Stomach (tissue), 9 donors: ENCODE data around the gene ADAMTS13. TPM values are rescaled to one million over a fixed set of nuclear protein-coding genes. Genes with fewer than 3 reads are reported as not detected.

ENCODE experiments used
- DNase-seq, 2 donors: peaks; one replicate each; pipeline versions ENCODE4 v3.0.0 to v3.0.0-alpha.2; 2013 to 2019
- H3K27ac ChIP-seq, 5 donors: fragments of 200-600 bp in 4 of 5; sonication (generic) in 4 of 5; one replicate each; pipeline ENCODE4 v1.5.1; 2013 to 2019; ENCODE audit warnings: mild to moderate bottlenecking in 1 of 5, moderate library complexity in 1 of 5
- H3K27me3 ChIP-seq, 3 donors: fragments of 200-600 bp; sonication (generic); one replicate each; pipeline ENCODE4 v1.5.1; 2017 to 2019; ENCODE audit warnings: mixed run types in 1 of 3
- H3K36me3 ChIP-seq, 4 donors: fragments of 200-600 bp; sonication (generic); 1 replicate in 3 of 4; 2 replicates in 1 of 4; pipeline ENCODE4 v1.5.1; 2016 to 2019
- H3K4me1 ChIP-seq, 4 donors: fragments of 200-600 bp; sonication (generic); one replicate each; pipeline ENCODE4 v1.5.1; 2016 to 2019
- H3K4me3 ChIP-seq, 4 donors: fragments of 200-600 bp; sonication (generic) in 3 of 4; one replicate each; pipeline ENCODE4 v1.5.1; 2016 to 2019; ENCODE audit warnings: mild to moderate bottlenecking in 1 of 4
- H3K9me3 ChIP-seq, 4 donors: fragments of 200-600 bp; sonication (generic); one replicate each; pipeline ENCODE4 v1.5.1; 2016 to 2019
- CTCF ChIP-seq, 7 experiments: fragments of 450-650 bp in 4 of 7; fragments of 200-600 bp in 3 of 7; sonication (generic) in 3 of 7; IDR thresholded peaks; one replicate each; pipeline ENCODE4 v1.5.1; 2016 to 2019; ENCODE audit warnings: antibody characterized with exemption in 7 of 7, control low read depth in 2 of 7, mild to moderate bottlenecking in 1 of 7
- EP300 ChIP-seq: sonication (generic); formaldehyde crosslinking; IDR thresholded peaks from one replicate; pipeline ENCODE4 v1.6.1; 2017; ENCODE audit warnings: antibody characterized with exemption
- POLR2A ChIP-seq, 4 donors: fragments of 450-650 bp; IDR thresholded peaks; one replicate each; pipeline ENCODE4 v1.6.1; 2016; ENCODE audit warnings: antibody characterized with exemption in 4 of 4, control low read depth in 2 of 4, mild to moderate bottlenecking in 1 of 4, moderate library complexity in 1 of 4
- POLR2AphosphoS5 ChIP-seq, 3 donors: sonication (generic); formaldehyde crosslinking; IDR thresholded peaks; one replicate each; pipeline ENCODE4 v1.6.1; 2016; ENCODE audit warnings: antibody characterized with exemption in 3 of 3
- WGBS, 5 donors: extraction: QIAGEN DNeasy Blood & Tissue Kit in 3 of 5; methylation state at CpG; one replicate each; pipeline versions ENCODE4 v1.1.5 to v1.1.7; 2013 to 2018; 5-methylcytosine and 5-hydroxymethylcytosine counted together
- intact Hi-C: fragments of 100-400 bp; cut with DNase I; formaldehyde crosslinking; loops from one replicate; pipeline ENCODE4 v1.15.1; 2023; ENCODE audit warnings: low total_unique reads
- polyA plus RNA-seq, 3 donors: library from polyadenylated mRNA; stranded (reverse); fragments of 200-250 nt; gene quantifications; one replicate each; pipeline ENCODE4 v1.2.3, GENCODE V29; 2013
- total RNA-seq, 5 donors: library from RNA; depleted of rRNA; stranded (reverse); fragments of >200 nt; gene quantifications; one replicate each; pipeline versions ENCODE4 v1.1.0 to v1.2.3, GENCODE V29; 2014 to 2016
- donor health status: healthy with polysubstance abuse.
- donor health status: Bipolar disorder and iron deficiency.
- donor health status: healthy.

Gene ADAMTS13
- total and polyA plus RNA-seq, 8 donors = 4.6 to 19.6 (median 7.5) TPM; not detected in 1

GRCh38 chr9:133467101-133467500 lies 44.9 kb downstream of the ADAMTS13 start:
- H3K27me3 ChIP-seq = no peaks in the 10 kb centered on the region
- intact Hi-C loops = no loop called here
- peaks cover 14 to 64% (median 58%) of the 10 kb centered on the region in 4 donors for H3K36me3 ChIP-seq
- H3K4me3 ChIP-seq = no peak overlapping the region
- H3K9me3 ChIP-seq = no peaks in the 10 kb centered on the region
- H3K4me1 ChIP-seq = peaks cover 34 to 65% (median 36%) of the 10 kb centered on the region in 4 donors
- TF ChIP-seq CTCF (IDR thresholded peaks at IDR 0.05) (no peak), POLR2A (IDR thresholded peaks at IDR 0.05) (no peak), EP300 (no peak), POLR2AphosphoS5 (IDR thresholded peaks at IDR 0.05) (no peak)
- 74 to 88% (median 81%) methylated on average over 9 to 10 of the region's 10 CpGs for WGBS, 5 donors
- no peak overlapping the region for H3K27ac ChIP-seq
- DNase-seq = no peak

- Histone ChIP-seq H3K27ac (no peak overlapping the region), H3K36me3 (peaks cover 14 to 61% (median 57%) of the 10 kb centered on the region in 4 donors), H3K27me3 (no peaks in the 10 kb centered on the region), H3K4me1 (peaks cover 25 to 52% (median 27%) of the 10 kb centered on the region in 4 donors), H3K4me3 (no peak overlapping the region), H3K9me3 (no peaks in the 10 kb centered on the region)
- no peak for DNase-seq
- WGBS, 5 donors = 81 to 91% (median 90%) methylated on average over 4 to 11 of the region's 11 CpGs
- intact Hi-C loops = no loop called here
- TF ChIP-seq EP300 (no peak), POLR2A (IDR thresholded peaks at IDR 0.05) (no peak), CTCF (IDR thresholded peaks at IDR 0.05) (no peak), POLR2AphosphoS5 (IDR thresholded peaks at IDR 0.05) (no peak)
These were observed 46.2 kb downstream of the ADAMTS13 start for GRCh38 chr9:133468374-133468773.

GRCh38 chr9:133468777-133469421 lies 46.7 kb downstream of the ADAMTS13 start:
- DNase-seq = no peak
- Histone ChIP-seq H3K4me3 (no peak overlapping the region), H3K27me3 (no peaks in the 10 kb centered on the region), H3K27ac (peak overlapping the region in 1 of 5 donors; percentile 58), H3K36me3 (peaks cover 14 to 58% (median 54%) of the 10 kb centered on the region in 4 donors), H3K9me3 (no peaks in the 10 kb centered on the region), H3K4me1 (peaks cover 25 to 48% (median 27%) of the 10 kb centered on the region in 4 donors)
- 84 to 95% (median 87%) methylated on average over 4 to 6 of the region's 6 CpGs for WGBS, 5 donors
- TF ChIP-seq CTCF (IDR thresholded peaks at IDR 0.05) (no peak), EP300 (no peak), POLR2AphosphoS5 (IDR thresholded peaks at IDR 0.05) (no peak), POLR2A (IDR thresholded peaks at IDR 0.05) (no peak)
- intact Hi-C loops = no loop called here

- Histone ChIP-seq H3K9me3 (no peaks in the 10 kb centered on the region), H3K27ac (peak overlapping the region; percentile 13 to 60 (median 52)), H3K27me3 (no peaks in the 10 kb centered on the region), H3K36me3 (peaks cover 6 to 49% (median 43%) of the 10 kb centered on the region in 4 donors), H3K4me3 (no peak overlapping the region), H3K4me1 (peaks cover 25 to 40% (median 27%) of the 10 kb centered on the region in 4 donors)
- TF ChIP-seq POLR2AphosphoS5 (IDR thresholded peaks at IDR 0.05) (no peak), EP300 (no peak), POLR2A (IDR thresholded peaks at IDR 0.05) (no peak), CTCF (IDR thresholded peaks at IDR 0.05) (no peak)
- 51 to 81% (median 57%) methylated on average over 9 to 16 of the region's 16 CpGs for WGBS, 5 donors
- DNase-seq = no peak
- intact Hi-C loops = no loop called here
These were observed 48.3 kb downstream of the ADAMTS13 start for GRCh38 chr9:133470427-133470924.
